Endothelial cell of umbilical vein (primary cell): Measurements from ENCODE around the gene SAMD14. TPM values are rescaled to one million over a fixed set of nuclear protein-coding genes. Genes with fewer than 3 reads are reported as not detected.

ENCODE experiments used
- BruUV-seq: library from RNA; stranded (reverse); fragments of 400-500 nt; replicated peaks from 2 replicates; lab custom pipeline; 2021; lab: Mats Ljungman, UMichigan
- CTCF ChIA-PET: fragments of 300-600, 350-600 bp; sonication (Branson Sonifier 250); formaldehyde crosslinking; loops from one replicate; lab custom pipeline; 2021; ENCODE audit warnings: antibody characterized with exemption, inconsistent platforms; lab: Charles Lee
- POLR2A ChIA-PET: fragments of 300-600, 350-600 bp; sonication (Branson Sonifier 250); formaldehyde crosslinking; loops from one replicate; lab custom pipeline; 2021; ENCODE audit warnings: antibody characterized with exemption, inconsistent platforms; lab: Charles Lee
- DNase-seq: peaks from one replicate; pipeline ENCODE4 v3.0.0-alpha.2; 2011; ENCODE audit warnings: low read depth, low spot score
- FAIRE-seq: peaks from 2 replicates; lab custom pipeline; 2011; peaks lifted over from hg19 to GRCh38; lab: Jason Lieb, UNC
- H2AFZ ChIP-seq: 2 replicates; pipeline ENCODE4 v1.6.0; 2012; ENCODE audit warnings: low read depth, low read length, control low read depth, inconsistent platforms
- H3K27ac ChIP-seq: 2 replicates; pipeline ENCODE4 v1.5.1; 2011; ENCODE audit warnings: low read depth, mild to moderate bottlenecking, control low read depth, low read length, moderate library complexity; ENCODE audit not compliant: insufficient read depth
- H3K27me3 ChIP-seq, 2 experiments: 2 replicates each; pipeline versions ENCODE4 v1.6.0 to v1.6.1; 2011; ENCODE audit warnings: low read length in 2 of 2, mixed read lengths in 1 of 2; ENCODE audit not compliant: control insufficient read depth in 2 of 2, insufficient read depth in 2 of 2
- H3K36me3 ChIP-seq, 2 experiments: 2 replicates in 1 of 2; 3 replicates in 1 of 2; pipeline ENCODE4 v1.5.1; 2011; ENCODE audit warnings: low read length in 2 of 2, mild to moderate bottlenecking in 1 of 2, moderate library complexity in 1 of 2; ENCODE audit not compliant: control insufficient read depth in 2 of 2, insufficient read depth in 2 of 2; ENCODE audit errors: extremely low read depth in 1 of 2
- H3K4me1 ChIP-seq: 3 replicates; pipeline ENCODE4 v1.5.1; 2011; ENCODE audit warnings: mild to moderate bottlenecking, low read length; ENCODE audit not compliant: control insufficient read depth, insufficient read depth; ENCODE audit errors: extremely low read depth
- H3K4me2 ChIP-seq: 2 replicates; pipeline ENCODE4 v1.6.1; 2011; ENCODE audit warnings: low read length, control low read depth, mixed read lengths; ENCODE audit not compliant: insufficient read depth
- H3K4me3 ChIP-seq, 3 experiments: fragments of 200-600 bp in 1 of 3; sonication (generic), shearing (Covaris generic) in 1 of 3; replicated peaks in 1 of 3; 2 replicates each; pipeline ENCODE4 v1.5.1; 2011 to 2016; ENCODE audit warnings: control low read depth in 3 of 3, low read length in 3 of 3, mild to moderate bottlenecking in 2 of 3, inconsistent platforms in 1 of 3, low read depth in 1 of 3, moderate library complexity in 1 of 3; ENCODE audit not compliant: insufficient read depth in 1 of 3
- H3K79me2 ChIP-seq: 2 replicates; pipeline ENCODE4 v1.6.0; 2012; ENCODE audit warnings: low read length, inconsistent platforms; ENCODE audit not compliant: control insufficient read depth, insufficient read depth
- H3K9ac ChIP-seq: replicated peaks from 2 replicates; pipeline ENCODE3; 2011; ENCODE audit warnings: low read length, control low read depth; ENCODE audit not compliant: insufficient read depth; ENCODE audit errors: extremely low read depth
- H3K9me1 ChIP-seq: replicated peaks from 3 replicates; pipeline ENCODE4 v1.6.0; 2011; ENCODE audit warnings: mild to moderate bottlenecking, low read length; ENCODE audit not compliant: control insufficient read depth, insufficient read depth; ENCODE audit errors: extremely low read depth
- H3K9me3 ChIP-seq: replicated peaks from 2 replicates; pipeline ENCODE4 v1.5.1; 2012; ENCODE audit warnings: low read length, inconsistent platforms; ENCODE audit not compliant: control insufficient read depth, insufficient read depth
- H4K20me1 ChIP-seq: replicated peaks from 2 replicates; pipeline ENCODE3; 2011; ENCODE audit warnings: mild to moderate bottlenecking, low read length; ENCODE audit not compliant: control insufficient read depth, insufficient read depth; ENCODE audit errors: extremely low read depth
- CTCF ChIP-seq, 2 donors: IDR thresholded peaks; 1 replicate in 1 of 2; 2 replicates in 1 of 2; pipeline ENCODE4 v1.5.1; 2011; ENCODE audit warnings: low read length in 2 of 2, mild to moderate bottlenecking in 2 of 2, moderate library complexity in 2 of 2, control low read depth in 1 of 2, inconsistent platforms in 1 of 2, low read depth in 1 of 2; ENCODE audit not compliant: insufficient read depth in 1 of 2; ENCODE audit errors: extremely low read depth in 1 of 2
- FOS ChIP-seq: IDR thresholded peaks from 2 replicates; pipeline ENCODE4 v1.6.1; 2011; ENCODE audit warnings: mild to moderate bottlenecking, low read length, moderate library complexity, borderline replicate concordance; ENCODE audit not compliant: insufficient read depth
- JUN ChIP-seq: IDR thresholded peaks from 2 replicates; pipeline ENCODE4 v1.6.1; 2011; ENCODE audit warnings: borderline replicate concordance, low read depth; ENCODE audit not compliant: insufficient read length, insufficient read depth
- MAX ChIP-seq: IDR thresholded peaks from 2 replicates; pipeline ENCODE4 v1.6.1; 2011; ENCODE audit not compliant: insufficient read depth, insufficient read length
- POLR2A ChIP-seq: IDR thresholded peaks from 2 replicates; pipeline ENCODE4 v1.6.1; 2012; ENCODE audit warnings: low read depth, mild to moderate bottlenecking, control low read depth, low read length
- POLR2AphosphoS5 ChIP-seq: IDR thresholded peaks from 2 replicates; pipeline ENCODE4 v1.6.1; 2012; ENCODE audit warnings: low read depth, mild to moderate bottlenecking, control low read depth, low read length, moderate library complexity; ENCODE audit not compliant: insufficient read depth
- dilution Hi-C: fragments of 300-500 bp; cut with MboI; formaldehyde crosslinking; loops from one replicate; pipeline ENCODE4 v1.15.0; 2019; ENCODE audit warnings: low sequenced_read_pairs; ENCODE audit not compliant: extremely low pct_ligation_motif_present
- intact Hi-C: fragments of 100-400 bp; cut with micrococcal nuclease; formaldehyde crosslinking; loops from one replicate; pipeline ENCODE4 v1.10.0; 2022
- polyA plus RNA-seq, 4 experiments: library from polyadenylated mRNA; depleted of rRNA in 3 of 4; stranded (reverse) in 3 of 4; unstranded in 1 of 4; fragments of >200 nt; gene quantifications; 2 replicates each; pipeline versions ENCODE4 v1.2.1 to v1.2.3, GENCODE V29; 2011 to 2012; ENCODE audit warnings: missing spikeins in 1 of 4
- total RNA-seq: library from RNA; stranded (reverse); gene quantifications from 2 replicates; pipeline ENCODE4 v1.2.3, GENCODE V29; 2021

The SAMD14 gene
- total and polyA plus RNA-seq, 2 donors (not counting 3 experiments of a cell fraction or from before 2014, with no cell fraction given): 6.8 to 15.6 TPM

DNA sequence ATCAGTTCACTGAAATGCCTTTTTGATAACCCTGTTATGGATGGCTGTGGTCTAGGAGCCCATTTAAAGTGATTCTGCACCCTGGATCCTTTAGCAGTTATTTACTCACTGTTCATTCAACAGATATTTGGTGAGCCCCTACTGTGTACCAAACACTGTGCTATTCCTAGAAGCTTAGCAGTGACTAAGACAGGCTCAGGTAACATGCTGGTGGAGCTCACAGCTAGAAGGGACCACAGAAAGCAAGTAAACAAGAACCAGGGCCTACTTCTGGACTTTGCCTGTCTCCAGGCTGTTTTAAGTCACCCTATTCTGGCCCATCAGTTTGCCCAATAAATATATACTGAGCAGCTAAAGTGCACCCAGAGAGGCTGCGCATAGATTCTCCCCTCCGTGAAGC is 63.0 kb downstream of the SAMD14 start:
- H2AFZ ChIP-seq: no peak overlapping the region
- no peaks in the 10 kb centered on the region for H3K9me1 ChIP-seq
- no peaks in the 10 kb centered on the region for H3K9me3 ChIP-seq
- intact Hi-C loops (no loop called here), dilution Hi-C loops (no loop called here)
- no peak overlapping the region for H3K4me2 ChIP-seq
- FAIRE-seq (no peak), DNase-seq (no peak)
- no peaks in the 10 kb centered on the region for H3K27me3 ChIP-seq
- CTCF ChIA-PET: interaction anchor here (0.8 to 8.3 kb wide), 5 partner anchors 10 to 40 kb away, joined by 3 to 76 read pairs (median 9); no protein-coding TSS in a partner anchor
- peaks cover 8 to 16% of the 10 kb centered on the region in 2 experiments for H3K36me3 ChIP-seq
- H3K9ac ChIP-seq: no peak overlapping the region
- H3K4me3 ChIP-seq: no peak overlapping the region
- TF ChIP-seq POLR2A (no peak), CTCF (IDR thresholded peaks at IDR 0.05; ENCODE audit: extremely low read depth in 1 of 2, insufficient read depth in 1 of 2, low read depth in 1 of 2, low read length in 2 of 2) (no peak), POLR2AphosphoS5 (no peak), MAX (no peak), FOS (no peak), JUN (no peak)
- H4K20me1 ChIP-seq: no peaks in the 10 kb centered on the region
- H3K4me1 ChIP-seq: peaks cover 24% of the 10 kb centered on the region
- no peak overlapping the region for H3K27ac ChIP-seq
- no TSS peak for BruUV-seq
- POLR2A ChIA-PET: no interaction called here
- peaks cover 7% of the 10 kb centered on the region for H3K79me2 ChIP-seq
